ENCODE results near the gene BOD1L1.

Gene BOD1L1

GRCh38 chr4:13523591-13524503 lies 103.7 kb downstream of the BOD1L1 start:
- no peak for DNase-seq

DNA sequence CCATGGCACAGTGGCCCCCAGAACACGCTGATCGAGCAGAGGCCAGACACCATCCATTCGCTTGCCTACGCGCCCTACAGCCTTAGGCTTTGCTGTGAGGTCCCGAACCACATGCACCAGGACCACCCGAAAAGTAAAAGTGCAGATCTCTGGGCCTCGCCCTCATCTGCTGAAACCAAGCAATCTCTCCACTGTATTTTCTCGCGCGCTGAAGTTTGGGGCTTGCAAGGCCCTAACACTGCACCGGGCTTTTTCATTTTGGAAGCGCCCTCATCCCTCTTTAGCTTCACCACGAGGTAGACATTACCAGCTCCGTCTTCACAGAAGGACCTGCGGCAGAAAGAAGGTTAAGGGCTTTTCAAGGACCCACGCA lies 104.4 kb downstream of the BOD1L1 start:
- no peak for DNase-seq

DNA sequence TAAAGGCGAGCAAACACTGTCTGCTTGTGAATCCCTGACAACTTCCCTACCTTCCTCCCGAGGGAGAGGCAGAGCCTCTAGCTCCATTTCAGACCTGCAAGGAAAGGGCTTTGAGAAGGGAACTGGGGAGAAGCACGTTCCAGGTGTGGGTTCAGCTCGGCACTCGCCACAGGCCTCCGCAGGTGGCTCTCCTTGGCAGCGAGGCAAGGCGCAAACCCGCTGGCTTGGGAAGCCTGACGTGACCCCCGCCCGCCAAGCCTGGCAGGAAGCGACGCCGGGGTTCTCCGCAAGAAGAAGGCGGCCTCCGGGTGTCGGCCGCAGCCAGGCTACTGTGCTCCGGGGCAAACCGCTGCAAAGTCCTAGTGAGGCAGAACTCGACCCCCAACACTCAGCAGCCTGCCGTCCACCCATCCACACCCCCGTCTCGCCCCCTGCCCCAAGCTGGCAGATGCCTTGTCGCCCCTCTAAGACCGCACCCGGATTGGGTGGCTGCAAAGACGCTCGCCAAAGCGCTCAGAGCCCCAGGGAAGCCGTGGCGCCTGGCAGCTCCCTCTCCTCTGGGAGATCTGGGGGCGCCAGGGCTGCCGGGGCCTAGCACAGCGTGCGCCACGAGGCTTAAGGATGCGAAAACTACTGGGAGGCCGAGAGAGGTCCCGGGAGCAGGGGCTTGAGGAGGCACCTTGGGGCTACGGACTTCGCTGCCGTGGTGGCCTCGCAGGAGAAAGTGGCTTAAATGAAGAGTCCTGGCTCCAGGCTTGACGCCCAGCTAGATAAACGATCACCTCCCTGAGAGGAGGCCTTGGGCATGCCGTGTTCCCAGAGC lies 105.0 kb downstream of the BOD1L1 start:
- no peak for DNase-seq

GRCh38 chr4:13521047-13521446 lies 106.5 kb downstream of the BOD1L1 start:
- no peak for DNase-seq
